T-helper 17 cell (primary cell): ENCODE measurements around the gene KLHL35. TPM values are rescaled to one million over a fixed set of nuclear protein-coding genes. Genes with fewer than 3 reads are reported as not detected.

ENCODE experiments used
- ATAC-seq: fragments of 150-1000 bp; cut with Tn5 transposase; 2 replicates; pipeline ENCODE4 v1.10.0; 2021; ENCODE audit warnings: mild to moderate bottlenecking, moderate library complexity
- DNase-seq, 3 donors: peaks; one replicate each; pipeline versions ENCODE4 v3.0.0 to v3.0.0-alpha.2; 2020 to 2021
- H3K9me3 ChIP-seq: one replicate; pipeline ENCODE4 v1.7.0; 2013; ENCODE audit warnings: low read length, mild to moderate bottlenecking; ENCODE audit not compliant: control insufficient read depth, poor library complexity, severe bottlenecking
- H3K27ac Mint-ChIP-seq: one replicate; pipeline ENCODE4 v1.8.0; 2022; ENCODE audit warnings: mild to moderate bottlenecking, moderate library complexity, mixed read lengths
- H3K27me3 Mint-ChIP-seq: one replicate; pipeline ENCODE4 v1.8.0; 2022; ENCODE audit warnings: mixed read lengths
- H3K36me3 Mint-ChIP-seq: one replicate; pipeline ENCODE4 v1.8.0; 2022; ENCODE audit warnings: low read depth, mixed read lengths
- H3K4me1 Mint-ChIP-seq: one replicate; pipeline ENCODE4 v1.8.0; 2022; ENCODE audit warnings: mild to moderate bottlenecking, mixed read lengths
- H3K4me3 Mint-ChIP-seq: one replicate; pipeline ENCODE4 v1.8.0; 2022; ENCODE audit warnings: mild to moderate bottlenecking, moderate library complexity, mixed read lengths
- total RNA-seq, 4 donors: library from RNA in 2 of 4; stranded (reverse) in 2 of 4; gene quantifications; one replicate each; pipeline ENCODE4 v1.2.3 and lab custom pipeline; 2022 to 2026

Gene KLHL35
- total RNA-seq, 2 donors from 2014 or later, result 1.3 to 3.1 TPM

DNA sequence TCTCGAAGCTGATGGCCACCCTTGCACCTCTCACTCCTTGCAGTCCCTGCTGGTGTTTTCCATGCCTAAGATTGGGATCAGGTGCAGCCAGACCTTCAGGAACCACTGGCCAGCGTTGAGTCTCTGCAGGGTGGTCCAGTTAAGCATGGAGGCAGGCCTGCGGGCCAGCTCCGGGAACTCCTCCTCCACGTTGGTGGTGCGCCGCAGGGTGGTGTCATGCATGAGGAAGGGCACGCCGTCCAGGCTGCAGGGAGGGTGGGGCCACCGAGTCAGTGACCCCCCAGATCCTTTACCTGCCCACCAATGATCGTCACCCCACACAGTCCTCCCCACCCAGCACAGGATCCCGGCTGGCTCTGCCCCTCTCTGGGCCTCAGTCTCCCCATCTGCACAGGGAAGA is 10.0 kb upstream of the KLHL35 start:
- ATAC-seq, result no peak
- Mint-ChIP-seq H3K27me3 (no peaks in the 10 kb centered on the region), H3K36me3 (peaks cover 6% of the 10 kb centered on the region), H3K27ac (no peak overlapping the region), H3K4me1 (peaks cover 5% of the 10 kb centered on the region), H3K4me3 (no peak overlapping the region)
- H3K9me3 ChIP-seq, result no peaks in the 10 kb centered on the region
- no peak for DNase-seq

DNA sequence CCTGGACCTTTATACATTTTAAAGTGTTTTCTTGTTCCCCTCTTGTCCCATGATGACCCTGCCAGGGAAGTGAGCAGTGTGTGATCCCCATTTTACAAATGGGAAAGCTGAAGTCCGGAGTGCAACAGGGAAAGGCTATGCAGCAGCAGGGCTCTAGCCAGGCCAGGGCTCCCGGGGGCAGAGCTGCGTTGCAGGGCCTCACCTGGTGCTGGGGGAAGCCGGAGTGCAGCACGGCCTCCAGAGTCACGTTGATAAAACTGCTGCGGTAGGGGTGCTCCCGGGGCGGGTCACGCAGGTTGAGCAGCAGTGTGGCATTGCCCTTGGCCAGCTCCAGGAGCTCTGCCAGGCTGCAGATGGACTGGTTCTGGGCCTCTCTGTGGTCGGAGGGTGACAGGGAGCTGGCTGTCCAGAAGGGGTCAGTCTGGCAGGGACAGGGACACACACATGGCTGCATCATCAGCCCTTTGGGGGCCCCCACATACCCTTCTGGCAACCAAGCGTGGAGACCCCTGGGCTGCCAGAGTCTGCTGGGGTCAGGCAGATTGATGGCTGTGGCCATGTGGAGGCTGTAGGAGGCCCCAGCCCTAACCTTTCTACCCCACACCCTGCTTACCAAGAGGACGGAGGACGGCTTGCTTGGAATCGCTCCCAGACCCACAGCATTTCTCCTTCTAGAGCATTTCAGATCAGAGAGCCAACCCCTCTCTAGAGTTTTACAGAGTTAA is 9.3 kb upstream of the KLHL35 start:
- no peak overlapping the region for H3K4me3 Mint-ChIP-seq
- DNase-seq, result no peak
- H3K27me3 Mint-ChIP-seq, result no peaks in the 10 kb centered on the region
- peaks cover 5% of the 10 kb centered on the region for H3K4me1 Mint-ChIP-seq
- ATAC-seq, result no peak
- H3K27ac Mint-ChIP-seq, result no peak overlapping the region
- no peaks in the 10 kb centered on the region for H3K9me3 ChIP-seq
- peaks cover 6% of the 10 kb centered on the region for H3K36me3 Mint-ChIP-seq

- no peak for ATAC-seq
- no peak for DNase-seq
- Mint-ChIP-seq H3K4me1 (peaks cover 5% of the 10 kb centered on the region), H3K27ac (no peak overlapping the region), H3K27me3 (no peaks in the 10 kb centered on the region), H3K36me3 (peaks cover 6% of the 10 kb centered on the region), H3K4me3 (no peak overlapping the region)
- H3K9me3 ChIP-seq, result no peaks in the 10 kb centered on the region
Observed at GRCh38 chr11:75441804-75442132, 8.8 kb upstream of the KLHL35 start.

GRCh38 chr11:75440960-75441803 is 8.2 kb upstream of the KLHL35 start:
- Mint-ChIP-seq H3K36me3 (peaks cover 6% of the 10 kb centered on the region), H3K4me1 (peaks cover 5% of the 10 kb centered on the region), H3K27ac (no peak overlapping the region), H3K4me3 (no peak overlapping the region), H3K27me3 (no peaks in the 10 kb centered on the region)
- H3K9me3 ChIP-seq, result no peaks in the 10 kb centered on the region
- ATAC-seq (no peak), DNase-seq (no peak)

GRCh38 chr11:75439495-75440120 is 6.6 kb upstream of the KLHL35 start:
- Mint-ChIP-seq H3K4me3 (no peak overlapping the region), H3K36me3 (peaks cover 9% of the 10 kb centered on the region), H3K27ac (no peak overlapping the region), H3K4me1 (peaks cover 2% of the 10 kb centered on the region), H3K27me3 (peaks cover 1% of the 10 kb centered on the region)
- DNase-seq (no peak), ATAC-seq (no peak)
- H3K9me3 ChIP-seq, result no peaks in the 10 kb centered on the region

DNA sequence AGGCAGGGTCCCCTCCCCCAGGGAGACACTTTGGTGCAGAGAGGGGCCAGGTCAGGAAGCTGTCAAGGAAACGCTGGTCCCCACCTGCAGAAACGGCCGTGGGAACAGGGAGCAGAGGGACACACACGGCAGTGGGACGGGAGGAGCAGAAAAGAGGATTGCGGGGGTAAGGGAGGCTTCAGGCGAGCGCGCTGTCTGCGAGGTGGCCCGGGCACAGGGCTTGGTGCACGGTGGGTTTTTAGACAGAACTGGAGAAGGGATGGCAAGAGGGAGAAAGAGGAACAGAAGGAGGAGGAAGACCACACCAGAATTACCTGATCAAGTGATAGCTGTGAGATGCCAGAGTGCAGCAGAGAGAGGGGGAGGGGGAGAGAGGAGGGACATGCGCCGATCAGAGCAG is 6.0 kb upstream of the KLHL35 start:
- Mint-ChIP-seq H3K4me3 (no peak overlapping the region), H3K27ac (no peak overlapping the region), H3K36me3 (peaks cover 9% of the 10 kb centered on the region), H3K4me1 (peaks cover 2% of the 10 kb centered on the region), H3K27me3 (peaks cover 4% of the 10 kb centered on the region)
- H3K9me3 ChIP-seq, result no peaks in the 10 kb centered on the region
- DNase-seq (no peak), ATAC-seq (no peak)

- H3K27me3 Mint-ChIP-seq, result peaks cover 4% of the 10 kb centered on the region
- ATAC-seq (no peak), DNase-seq (no peak)
- H3K27ac Mint-ChIP-seq, result no peak overlapping the region
- H3K4me1 Mint-ChIP-seq, result peaks cover 2% of the 10 kb centered on the region
- no peaks in the 10 kb centered on the region for H3K9me3 ChIP-seq
- H3K4me3 Mint-ChIP-seq, result peak overlapping the region; percentile 45
- peaks cover 9% of the 10 kb centered on the region for H3K36me3 Mint-ChIP-seq
Observed at GRCh38 chr11:75437966-75438659, 5.1 kb upstream of the KLHL35 start.

GRCh38 chr11:75436806-75437205 is 3.8 kb upstream of the KLHL35 start:
- no peak overlapping the region for H3K4me3 Mint-ChIP-seq
- H3K9me3 ChIP-seq, result no peaks in the 10 kb centered on the region
- peaks cover 9% of the 10 kb centered on the region for H3K36me3 Mint-ChIP-seq
- peaks cover 17% of the 10 kb centered on the region for H3K27me3 Mint-ChIP-seq
- DNase-seq (no peak), ATAC-seq (no peak)
- no peak overlapping the region for H3K27ac Mint-ChIP-seq
- peaks cover 9% of the 10 kb centered on the region for H3K4me1 Mint-ChIP-seq

DNA sequence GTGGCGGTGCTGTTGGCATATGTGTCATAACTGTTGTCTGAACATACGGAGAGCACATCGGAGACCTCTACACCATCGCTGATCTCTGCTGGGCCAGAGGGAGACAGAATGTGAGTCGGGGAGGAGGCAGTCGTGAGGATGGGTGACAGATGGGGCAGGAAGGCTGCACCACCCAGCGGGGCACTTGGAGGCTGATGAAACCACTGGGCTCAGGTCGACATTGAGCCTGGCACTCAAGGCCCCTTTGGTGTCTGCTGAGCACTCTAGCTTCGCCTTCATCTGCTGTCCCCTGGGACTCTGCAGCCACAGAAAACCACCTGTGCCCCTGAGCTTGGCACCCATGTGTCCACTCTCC is 2.5 kb upstream of the KLHL35 start:
- peak overlapping the region; percentile 53 for H3K27ac Mint-ChIP-seq

GRCh38 chr11:75434886-75435570 is 2.0 kb upstream of the KLHL35 start:
- H3K4me3 Mint-ChIP-seq, result no peak overlapping the region
- H3K36me3 Mint-ChIP-seq, result peaks cover 9% of the 10 kb centered on the region
- peak overlapping the region; percentile 53 for H3K27ac Mint-ChIP-seq
- DNase-seq (no peak), ATAC-seq (no peak)
- no peaks in the 10 kb centered on the region for H3K9me3 ChIP-seq
- peaks cover 17% of the 10 kb centered on the region for H3K4me1 Mint-ChIP-seq
- H3K27me3 Mint-ChIP-seq, result peaks cover 23% of the 10 kb centered on the region

More for the DNA sequence above, 2.5 kb upstream of the KLHL35 start:
- no peaks in the 10 kb centered on the region for H3K9me3 ChIP-seq
- Mint-ChIP-seq H3K36me3 (peaks cover 9% of the 10 kb centered on the region), H3K4me1 (peaks cover 16% of the 10 kb centered on the region), H3K27me3 (peaks cover 23% of the 10 kb centered on the region), H3K4me3 (no peak overlapping the region)
- DNase-seq, result no peak
- ATAC-seq, result no peak

DNA sequence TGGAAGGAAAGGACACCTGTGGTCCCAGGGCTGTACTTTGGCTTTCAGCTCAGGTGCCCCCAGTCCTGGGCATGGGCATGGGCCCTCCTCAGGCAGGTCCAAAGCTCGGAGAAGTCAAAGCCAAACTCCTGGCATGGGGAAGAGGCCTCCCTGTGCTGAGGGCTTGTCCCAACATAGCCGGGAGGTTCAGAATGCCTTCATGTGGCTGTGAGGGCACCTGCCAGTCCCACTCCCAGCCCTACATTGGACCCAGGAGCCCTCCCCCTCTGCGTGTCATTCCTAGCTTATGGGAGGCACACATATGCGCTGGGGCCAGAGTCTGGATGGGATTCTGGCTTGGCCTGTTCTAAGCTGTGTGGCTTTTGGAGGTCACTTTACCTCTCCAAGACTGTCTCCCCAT is 1.0 kb upstream of the KLHL35 start:
- no peak overlapping the region for H3K4me3 Mint-ChIP-seq
- H3K36me3 Mint-ChIP-seq, result peaks cover 8% of the 10 kb centered on the region
- H3K4me1 Mint-ChIP-seq, result peaks cover 19% of the 10 kb centered on the region

GRCh38 chr11:75433443-75433842 is 440 bp upstream of the KLHL35 start:
- Mint-ChIP-seq H3K27ac (peak overlapping the region; percentile 32), H3K4me3 (no peak overlapping the region), H3K4me1 (peaks cover 17% of the 10 kb centered on the region), H3K27me3 (peaks cover 23% of the 10 kb centered on the region), H3K36me3 (peaks cover 2% of the 10 kb centered on the region)
- H3K9me3 ChIP-seq, result no peaks in the 10 kb centered on the region
- ATAC-seq (no peak), DNase-seq (no peak)

More for the DNA sequence above, 1.0 kb upstream of the KLHL35 start:
- DNase-seq (no peak), ATAC-seq (no peak)
- Mint-ChIP-seq H3K27me3 (peaks cover 23% of the 10 kb centered on the region), H3K27ac (no peak overlapping the region)
- H3K9me3 ChIP-seq, result no peaks in the 10 kb centered on the region
